K562 (cell line): Measurements from ENCODE around the gene MYOM1. TPM values are rescaled to one million over a fixed set of nuclear protein-coding genes. Genes with fewer than 3 reads are reported as not detected.
A peak's percentile ranks its signal among the peaks of the same experiment; 100 is the strongest.

ENCODE experiments used
- ARID2 ChIP-seq: fragments of 450-650 bp; IDR thresholded peaks from 2 replicates; pipeline ENCODE4 v1.6.1; 2017; ENCODE audit warnings: antibody characterized with exemption, mild to moderate bottlenecking
- ASH1L ChIP-seq: fragments of 450-650 bp; IDR thresholded peaks from 2 replicates; pipeline ENCODE4 v1.6.1; 2018; ENCODE audit warnings: borderline replicate concordance, mild to moderate bottlenecking, low read depth; ENCODE audit not compliant: partially characterized antibody
- ATF6 ChIP-seq: sonication (generic); formaldehyde crosslinking; IDR thresholded peaks from 2 replicates; pipeline ENCODE4 v1.4.0; 2020; ENCODE audit warnings: mild to moderate bottlenecking, missing genetic modification reagents
- ATF7 ChIP-seq: fragments of 450-650 bp; IDR thresholded peaks from 2 replicates; pipeline ENCODE4 v1.7.1; 2014; ENCODE audit warnings: mild to moderate bottlenecking, moderate library complexity
- CREB3 ChIP-seq: fragments of 450-650 bp; conservative IDR thresholded peaks from 2 replicates; pipeline ENCODE4 v1.6.1; 2016; ENCODE audit warnings: missing genetic modification characterization, low read depth, mild to moderate bottlenecking, missing compliant biosample characterization, moderate library complexity
- ELF1 ChIP-seq: fragments of 200-800 bp; sonication (Bioruptor generic); IDR thresholded peaks from 2 replicates; pipeline ENCODE4 v1.6.1; 2016; ENCODE audit warnings: missing genetic modification characterization, missing compliant biosample characterization
- EZH2 ChIP-seq: IDR thresholded peaks from 2 replicates; pipeline ENCODE4 v1.6.1; 2012; ENCODE audit warnings: low read depth, mild to moderate bottlenecking, inconsistent platforms, low read length, borderline replicate concordance
- FOSL1 ChIP-seq: fragments of 200-800 bp; sonication (Bioruptor generic); conservative IDR thresholded peaks from 2 replicates; pipeline ENCODE4 v1.6.1; 2016; ENCODE audit warnings: missing genetic modification characterization, missing compliant biosample characterization
- HEY1 ChIP-seq: fragments of 250-450 bp; sonication (Bioruptor Pico); IDR thresholded peaks from 2 replicates; pipeline ENCODE4 v1.5.0; 2020; ENCODE audit warnings: mild to moderate bottlenecking, moderate library complexity, borderline replicate concordance
- HLTF ChIP-seq: fragments of 450-650 bp; IDR thresholded peaks from 2 replicates; pipeline ENCODE4 v1.6.1; 2016
- KAT8 ChIP-seq: fragments of 450-650 bp; IDR thresholded peaks from 2 replicates; pipeline ENCODE4 v1.6.1; 2016; ENCODE audit warnings: low read depth, mild to moderate bottlenecking
- KDM2B ChIP-seq: fragments of 250-450 bp; sonication (Bioruptor Pico); IDR thresholded peaks from 2 replicates; pipeline ENCODE4 v1.8.0; 2021; ENCODE audit warnings: mild to moderate bottlenecking, moderate library complexity
- MAFF ChIP-seq: IDR thresholded peaks from 2 replicates; pipeline ENCODE4 v1.6.1; 2012; ENCODE audit warnings: low read length, improper control_type of control experiment
- NFE2 ChIP-seq: IDR thresholded peaks from 2 replicates; pipeline ENCODE4 v1.6.1; 2014; ENCODE audit warnings: antibody characterized with exemption, low read depth
- NR0B1 ChIP-seq: fragments of 450-650 bp; IDR thresholded peaks from one replicate; pipeline ENCODE4 v1.6.1; 2018; ENCODE audit warnings: mild to moderate bottlenecking, moderate library complexity; ENCODE audit not compliant: partially characterized antibody
- PATZ1 ChIP-seq: fragments of 250-450 bp; sonication (Bioruptor Pico); IDR thresholded peaks from 2 replicates; pipeline ENCODE4 v1.5.0; 2020; ENCODE audit warnings: mild to moderate bottlenecking, borderline replicate concordance
- PCBP2 ChIP-seq: fragments of 200-400 bp; formaldehyde crosslinking; IDR thresholded peaks from 2 replicates; pipeline ENCODE4 v1.6.1; 2018; ENCODE audit warnings: low read length, low read depth, mild to moderate bottlenecking, moderate library complexity; ENCODE audit not compliant: poor library complexity, severe bottlenecking
- RAD21 ChIP-seq, 2 experiments: fragments of 250-450 bp in 1 of 2; fragments of 450-650 bp in 1 of 2; sonication (Bioruptor Pico) in 1 of 2; formaldehyde crosslinking in 1 of 2; IDR thresholded peaks in 1 of 2; conservative IDR thresholded peaks in 1 of 2; 2 replicates each; pipeline versions ENCODE4 v1.4.0 to v1.8.0; 2020 to 2022; ENCODE audit warnings: mild to moderate bottlenecking in 2 of 2, moderate library complexity in 1 of 2
- ZNF282 ChIP-seq: sonication (generic); formaldehyde crosslinking; IDR thresholded peaks from 2 replicates; pipeline ENCODE4 v1.8.1; 2023; ENCODE audit warnings: missing genetic modification reagents
- ZNF324 ChIP-seq: fragments of 250-450 bp; sonication (Bioruptor Pico); IDR thresholded peaks from 2 replicates; pipeline ENCODE4 v1.4.0; 2020; ENCODE audit warnings: mild to moderate bottlenecking
- ZNF584 ChIP-seq: fragments of 200-800 bp; sonication (Bioruptor generic); IDR thresholded peaks from 2 replicates; pipeline ENCODE4 v1.6.1; 2016; ENCODE audit warnings: low read depth, mild to moderate bottlenecking, missing genetic modification characterization, missing compliant biosample characterization
- ZNF586 ChIP-seq: fragments of 450-650 bp; formaldehyde crosslinking; conservative IDR thresholded peaks from 2 replicates; pipeline ENCODE4 v1.4.0; 2020; ENCODE audit warnings: mild to moderate bottlenecking, moderate library complexity
- polyA plus RNA-seq, 8 experiments: library from polyadenylated mRNA; depleted of rRNA in 4 of 8; stranded (reverse) in 5 of 8; unstranded in 3 of 8; fragments of >200 nt; fragmentation: Nextera tagmentation in 2 of 8; fragmentation: Illumina TruSeq in 1 of 8; extraction: Ambion mirVana in 2 of 8; extraction: Trizol in 1 of 8; gene quantifications; 2 replicates each; pipeline versions ENCODE4 v1.2.1 to v1.2.3, GENCODE V29; 2011 to 2014; ENCODE audit warnings: inconsistent platforms in 1 of 8, missing spikeins in 1 of 8
- total RNA-seq, 7 experiments: library from RNA; depleted of rRNA in 6 of 7; stranded (reverse); fragments of >200 nt in 6 of 7; fragmentation: Illumina TruSeq in 2 of 7; extraction: Trizol in 2 of 7; gene quantifications; 2 replicates each; pipeline versions ENCODE4 v1.2.1 to v1.2.3, GENCODE V29; 2011 to 2021; ENCODE audit warnings: low replicate concordance in 1 of 7

MYOM1 gene
- total and polyA plus RNA-seq, 9 of the 15 experiments (the other 6 are each of a cell fraction or from before 2014, with no cell fraction given): 0.01 to 0.62 (median 0.25) TPM

GRCh38 chr18:3247240-3248061 is 27.7 kb upstream of the MYOM1 start, which contains the start of gene MYL12A (continued):
- TF ChIP-seq CREB3 (no peak), ELF1 (tag) (no peak), RAD21 (CRISPR knock-in tag; conservative IDR thresholded peaks at IDR 0.05 in 1 of 2, IDR thresholded peaks at IDR 0.05 in 1 of 2) (peak in 1 of 2 experiments; percentile 11; a peak in 1 of 4 replicates), ATF6 (CRISPR knock-in tag) (peak; percentile 15; the same call in 1 of the 2 replicates), ZNF584 (CRISPR knock-in tag) (no peak), ZNF586 (no peak), ARID2 (no peak), PATZ1 (0 out of 2 replicates have a peak, but pooled peaks have one; percentile 68), PCBP2 (no peak), KAT8 (no peak), NR0B1 (no peak), NFE2 (no peak), ATF7 (peak; percentile 100), HLTF (0 out of 2 replicates have a peak, but pooled peaks have one; percentile 48), KDM2B (CRISPR knock-in tag) (no peak), ZNF282 (no peak), EZH2 (no peak), ZNF324 (peak; percentile 41), MAFF (peak; percentile 79), ASH1L (peak; percentile 93), HEY1 (CRISPR knock-in tag) (no peak), FOSL1 (no peak)
